ENCODE measurements around the gene CEACAM6. TPM values are rescaled to one million over a fixed set of nuclear protein-coding genes. Genes with fewer than 3 reads are reported as not detected.

The CEACAM6 gene
- total and polyA plus RNA-seq, 2 of the 13 experiments (the other 11 are each of a cell fraction or from before 2014, with no cell fraction given): not detected

GRCh38 chr19:41801031-41801430 is 45.7 kb downstream of the CEACAM6 start (continued):
- TF ChIP-seq NFAT5 (CRISPR knock-in tag; IDR thresholded peaks at IDR 0.05) (no peak), PHB2 (IDR thresholded peaks at IDR 0.05; ENCODE audit: partially characterized antibody) (no peak), ZBTB10 (CRISPR knock-in tag; IDR thresholded peaks at IDR 0.05; ENCODE audit: borderline replicate concordance) (no peak), KMT2B (CRISPR knock-in tag; IDR thresholded peaks at IDR 0.05) (no peak), ZNF670 (CRISPR knock-in tag; IDR thresholded peaks at IDR 0.05; ENCODE audit: borderline replicate concordance) (no peak), GFI1 (CRISPR knock-in tag; IDR thresholded peaks at IDR 0.05; ENCODE audit: borderline replicate concordance) (no peak), ZNF281 (CRISPR knock-in tag; IDR thresholded peaks at IDR 0.05; ENCODE audit: borderline replicate concordance) (no peak), CC2D1A (CRISPR knock-in tag; IDR thresholded peaks at IDR 0.05) (no peak), ZNF329 (CRISPR knock-in tag; IDR thresholded peaks at IDR 0.05; ENCODE audit: low read depth) (no peak), ZNF501 (CRISPR knock-in tag; IDR thresholded peaks at IDR 0.05) (no peak), SAFB2 (CRISPR knock-in tag; IDR thresholded peaks at IDR 0.05; ENCODE audit: borderline replicate concordance, low read depth) (no peak), ZNF770 (CRISPR knock-in tag; IDR thresholded peaks at IDR 0.05) (no peak), ZNF790 (CRISPR knock-in tag; IDR thresholded peaks at IDR 0.05; ENCODE audit: borderline replicate concordance) (no peak), ZNF883 (CRISPR knock-in tag; IDR thresholded peaks at IDR 0.05; ENCODE audit: not compliant biosample characterization) (no peak)
- TF ChIP-seq, protein P1, sequence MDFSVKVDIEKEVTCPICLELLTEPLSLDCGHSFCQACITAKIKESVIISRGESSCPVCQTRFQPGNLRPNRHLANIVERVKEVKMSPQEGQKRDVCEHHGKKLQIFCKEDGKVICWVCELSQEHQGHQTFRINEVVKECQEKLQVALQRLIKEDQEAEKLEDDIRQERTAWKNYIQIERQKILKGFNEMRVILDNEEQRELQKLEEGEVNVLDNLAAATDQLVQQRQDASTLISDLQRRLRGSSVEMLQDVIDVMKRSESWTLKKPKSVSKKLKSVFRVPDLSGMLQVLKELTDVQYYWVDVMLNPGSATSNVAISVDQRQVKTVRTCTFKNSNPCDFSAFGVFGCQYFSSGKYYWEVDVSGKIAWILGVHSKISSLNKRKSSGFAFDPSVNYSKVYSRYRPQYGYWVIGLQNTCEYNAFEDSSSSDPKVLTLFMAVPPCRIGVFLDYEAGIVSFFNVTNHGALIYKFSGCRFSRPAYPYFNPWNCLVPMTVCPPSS (IDR thresholded peaks at IDR 0.05): no peak
